ENCODE results near the gene EFCAB6. TPM values are rescaled to one million over a fixed set of nuclear protein-coding genes. Genes with fewer than 3 reads are reported as not detected.

The EFCAB6 gene
- total and polyA plus RNA-seq, 2 donors (not counting 3 experiments of a cell fraction or from before 2014, with no cell fraction given), result 0.07 to 0.31 TPM

GRCh38 chr22:43587574-43587973, 224.5 kb downstream of the EFCAB6 start:
- CTCF ChIA-PET, result no interaction called here
- dilution Hi-C loops (cut with MboI; ENCODE audit: extremely low pct_ligation_motif_present, low sequenced_read_pairs), result no loop called here
- no peak for FAIRE-seq

More at GRCh38 chr22:43587574-43587973, 224.5 kb downstream of the EFCAB6 start:
- H3K27me3 ChIP-seq (ENCODE audit: control insufficient read depth in 2 of 2, insufficient read depth in 2 of 2, low read length in 2 of 2), result no peaks in the 10 kb centered on the region
- POLR2A ChIA-PET, result no interaction called here
- no peaks in the 10 kb centered on the region for H3K9me3 ChIP-seq (replicated peaks; ENCODE audit: control insufficient read depth, insufficient read depth, low read length)
- TF ChIP-seq, protein P1, sequence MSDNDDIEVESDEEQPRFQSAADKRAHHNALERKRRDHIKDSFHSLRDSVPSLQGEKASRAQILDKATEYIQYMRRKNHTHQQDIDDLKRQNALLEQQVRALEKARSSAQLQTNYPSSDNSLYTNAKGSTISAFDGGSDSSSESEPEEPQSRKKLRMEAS (IDR thresholded peaks at IDR 0.05; ENCODE audit: insufficient read depth, insufficient read length), result no peak
- TF ChIP-seq POLR2A (IDR thresholded peaks at IDR 0.05; ENCODE audit: low read depth, low read length), result no peak
- no peak for TF ChIP-seq EZH2 (IDR thresholded peaks at IDR 0.05; ENCODE audit: borderline replicate concordance, low read depth, low read length, severe bottlenecking)
- no peak for TF ChIP-seq CTCF (IDR thresholded peaks at IDR 0.05; ENCODE audit: extremely low read depth in 1 of 2, insufficient read depth in 1 of 2, low read depth in 1 of 2, low read length in 2 of 2)
- no peak for TF ChIP-seq GATA2 (IDR thresholded peaks at IDR 0.05; ENCODE audit: insufficient read depth, insufficient read length, low read depth, low read length)
- TF ChIP-seq MYC (IDR thresholded peaks at IDR 0.05; ENCODE audit: low read depth, low read length), result no peak
- TF ChIP-seq POLR2AphosphoS5 (IDR thresholded peaks at IDR 0.05; ENCODE audit: insufficient read depth, low read depth, low read length), result no peak
- no peak for TF ChIP-seq JUN (IDR thresholded peaks at IDR 0.05; ENCODE audit: borderline replicate concordance, insufficient read depth, insufficient read length, low read depth)
- TF ChIP-seq FOS (IDR thresholded peaks at IDR 0.05; ENCODE audit: borderline replicate concordance, insufficient read depth, low read length), result no peak
- no peaks in the 10 kb centered on the region for H3K9me1 ChIP-seq (replicated peaks; ENCODE audit: control insufficient read depth, extremely low read depth, insufficient read depth, low read length)
- no peak for DNase-seq (ENCODE audit: low read depth, low spot score)
- no peaks in the 10 kb centered on the region for H3K79me2 ChIP-seq (ENCODE audit: control insufficient read depth, insufficient read depth, low read length)
- no TSS peak for BruUV-seq (replicated peaks)
- no peak overlapping the region for H3K9ac ChIP-seq (replicated peaks; ENCODE audit: extremely low read depth, insufficient read depth, low read length)
- no peaks in the 10 kb centered on the region for H3K4me1 ChIP-seq (ENCODE audit: control insufficient read depth, extremely low read depth, insufficient read depth, low read length)
- no peaks in the 10 kb centered on the region for H4K20me1 ChIP-seq (replicated peaks; ENCODE audit: control insufficient read depth, extremely low read depth, insufficient read depth, low read length)
- no peak overlapping the region for H3K4me2 ChIP-seq (ENCODE audit: insufficient read depth, low read length)
- no peaks in the 10 kb centered on the region for H3K36me3 ChIP-seq (ENCODE audit: control insufficient read depth in 2 of 2, extremely low read depth in 1 of 2, insufficient read depth in 2 of 2, low read length in 2 of 2)
- intact Hi-C loops (cut with micrococcal nuclease), result no loop called here
- H3K27ac ChIP-seq (ENCODE audit: insufficient read depth, low read depth, low read length), result no peak overlapping the region
- H2AFZ ChIP-seq (ENCODE audit: low read depth, low read length), result no peak overlapping the region
- no peak overlapping the region for H3K4me3 ChIP-seq (replicated peaks in 1 of 3; ENCODE audit: insufficient read depth in 1 of 3, low read depth in 1 of 3, low read length in 3 of 3)

Data from endothelial cell of umbilical vein (primary cell).